ENCODE measurements around the gene XPNPEP1. TPM values are rescaled to one million over a fixed set of nuclear protein-coding genes. Genes with fewer than 3 reads are reported as not detected.
A peak's percentile ranks its signal among the peaks of the same experiment; 100 is the strongest.
"Not testable (repeated sequence)": the region's sequence is repeated elsewhere in the genome, so short reads cannot be mapped to it uniquely, and the experiment has no call there.

XPNPEP1 gene
- polyA plus RNA-seq, 1 donor from 2014 or later, result 14.7 TPM

DNA sequence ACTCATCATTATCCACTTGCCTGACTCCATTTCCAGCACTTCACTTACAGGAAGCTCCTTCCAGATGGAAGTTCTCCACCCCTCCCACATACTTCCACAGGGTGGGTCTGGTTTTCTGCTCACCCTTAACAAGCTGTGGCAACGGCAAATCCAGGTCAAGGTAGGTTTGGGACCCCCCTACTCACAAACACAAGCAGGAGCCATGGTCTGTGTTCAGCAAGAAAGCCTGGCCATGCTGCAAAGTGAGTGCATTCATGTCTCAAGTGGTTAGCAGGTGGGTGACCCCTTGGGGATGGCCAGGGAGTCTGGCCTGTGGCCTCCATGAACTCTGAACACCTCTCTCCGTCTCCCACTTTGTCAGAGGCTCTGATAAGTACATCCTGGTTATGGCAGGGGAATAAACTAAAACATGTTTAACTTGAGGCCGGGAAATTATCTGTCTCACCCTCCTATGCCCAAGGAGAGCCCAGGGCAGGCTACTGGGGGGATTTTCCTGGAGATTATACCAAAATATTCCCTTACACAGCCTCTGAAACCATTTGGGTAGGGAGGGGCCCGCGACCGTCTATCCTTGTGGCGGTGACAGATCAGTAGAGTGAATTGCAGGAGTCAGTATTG lies 844 bp downstream of the XPNPEP1 start:
- H3K4me1 Mint-ChIP-seq, result peaks cover 28 to 36% (median 29%) of the 10 kb centered on the region in 3 donors
- peak overlapping the region; percentile 87 to 95 (median 90) for H3K4me3 Mint-ChIP-seq
- no peaks in the 10 kb centered on the region for H3K27me3 Mint-ChIP-seq
- peak overlapping the region; percentile 66 to 96 (median 88) for H3K27ac Mint-ChIP-seq
- peaks cover 1% of the 10 kb centered on the region for H3K36me3 Mint-ChIP-seq
- H3K9me3 Mint-ChIP-seq, result no peaks in the 10 kb centered on the region

- H3K27ac Mint-ChIP-seq, result no peak overlapping the region
- H3K9me3 Mint-ChIP-seq, result no peaks in the 10 kb centered on the region
- H3K4me1 Mint-ChIP-seq, result peaks cover 45 to 49% (median 46%) of the 10 kb centered on the region in 3 donors
- H3K27me3 Mint-ChIP-seq, result no peaks in the 10 kb centered on the region
- H3K36me3 Mint-ChIP-seq, result peaks cover 4% of the 10 kb centered on the region
- H3K4me3 Mint-ChIP-seq, result peak overlapping the region in 2 of 4 donors; percentile 46 to 87
These were observed 3.3 kb downstream of the XPNPEP1 start for GRCh38 chr10:109920016-109920415.

GRCh38 chr10:109919220-109919619 lies 4.1 kb downstream of the XPNPEP1 start:
- Mint-ChIP-seq H3K27ac (no peak overlapping the region), H3K36me3 (peaks cover 3% of the 10 kb centered on the region), H3K4me3 (no peak overlapping the region), H3K27me3 (no peaks in the 10 kb centered on the region), H3K9me3 (no peaks in the 10 kb centered on the region), H3K4me1 (peaks cover 43 to 48% (median 44%) of the 10 kb centered on the region in 3 donors)

DNA sequence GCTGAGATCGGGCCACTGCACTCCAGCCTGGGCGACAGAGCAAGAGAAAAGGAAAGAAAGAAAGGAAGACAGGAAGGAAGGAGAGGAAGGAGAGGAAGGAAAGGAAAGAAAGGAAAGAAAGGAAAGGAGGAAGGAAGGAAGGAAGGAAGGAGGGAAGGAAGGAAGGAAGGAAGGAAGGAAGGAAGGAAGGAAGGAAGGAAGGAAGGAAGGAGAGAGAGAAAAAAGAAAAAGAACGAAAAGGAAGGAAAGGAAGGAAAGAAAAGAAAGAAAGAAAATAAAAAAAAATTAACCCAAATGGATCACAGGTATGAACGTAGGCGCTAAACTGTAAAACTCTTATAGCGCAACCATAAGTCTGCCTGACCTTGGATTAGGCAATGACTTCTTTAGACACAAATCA lies 4.6 kb downstream of the XPNPEP1 start:
- H3K27me3 Mint-ChIP-seq, H3K27ac Mint-ChIP-seq, H3K36me3 Mint-ChIP-seq, H3K9me3 Mint-ChIP-seq: not testable (repeated sequence)
- Mint-ChIP-seq H3K4me3 (peak overlapping the region in 1 of 4 donors; percentile 22), H3K4me1 (peaks cover 39 to 47% (median 42%) of the 10 kb centered on the region in 3 donors)

GRCh38 chr10:109915566-109915965 lies 7.7 kb downstream of the XPNPEP1 start:
- H3K27ac Mint-ChIP-seq, result no peak overlapping the region
- peaks cover 38 to 46% (median 42%) of the 10 kb centered on the region in 3 donors for H3K4me1 Mint-ChIP-seq
- H3K27me3 Mint-ChIP-seq, result no peaks in the 10 kb centered on the region
- H3K9me3 Mint-ChIP-seq, result no peaks in the 10 kb centered on the region
- H3K36me3 Mint-ChIP-seq, result peaks cover 3% of the 10 kb centered on the region
- H3K4me3 Mint-ChIP-seq, result no peak overlapping the region

GRCh38 chr10:109914966-109915365 lies 8.3 kb downstream of the XPNPEP1 start:
- Mint-ChIP-seq H3K36me3 (peaks cover 3% of the 10 kb centered on the region), H3K4me3 (peak overlapping the region in 1 of 4 donors; percentile 46), H3K4me1 (peaks cover 38 to 46% (median 39%) of the 10 kb centered on the region in 3 donors), H3K27ac (no peak overlapping the region), H3K27me3 (no peaks in the 10 kb centered on the region), H3K9me3 (no peaks in the 10 kb centered on the region)

- H3K27me3 Mint-ChIP-seq, result no peaks in the 10 kb centered on the region
- H3K9me3 Mint-ChIP-seq, result no peaks in the 10 kb centered on the region
- H3K27ac Mint-ChIP-seq, result no peak overlapping the region
- peaks cover 3% of the 10 kb centered on the region for H3K36me3 Mint-ChIP-seq
- H3K4me3 Mint-ChIP-seq, result no peak overlapping the region
- H3K4me1 Mint-ChIP-seq, result peaks cover 36 to 42% (median 38%) of the 10 kb centered on the region in 3 donors
These were observed 9.9 kb downstream of the XPNPEP1 start for GRCh38 chr10:109913306-109913892.

DNA sequence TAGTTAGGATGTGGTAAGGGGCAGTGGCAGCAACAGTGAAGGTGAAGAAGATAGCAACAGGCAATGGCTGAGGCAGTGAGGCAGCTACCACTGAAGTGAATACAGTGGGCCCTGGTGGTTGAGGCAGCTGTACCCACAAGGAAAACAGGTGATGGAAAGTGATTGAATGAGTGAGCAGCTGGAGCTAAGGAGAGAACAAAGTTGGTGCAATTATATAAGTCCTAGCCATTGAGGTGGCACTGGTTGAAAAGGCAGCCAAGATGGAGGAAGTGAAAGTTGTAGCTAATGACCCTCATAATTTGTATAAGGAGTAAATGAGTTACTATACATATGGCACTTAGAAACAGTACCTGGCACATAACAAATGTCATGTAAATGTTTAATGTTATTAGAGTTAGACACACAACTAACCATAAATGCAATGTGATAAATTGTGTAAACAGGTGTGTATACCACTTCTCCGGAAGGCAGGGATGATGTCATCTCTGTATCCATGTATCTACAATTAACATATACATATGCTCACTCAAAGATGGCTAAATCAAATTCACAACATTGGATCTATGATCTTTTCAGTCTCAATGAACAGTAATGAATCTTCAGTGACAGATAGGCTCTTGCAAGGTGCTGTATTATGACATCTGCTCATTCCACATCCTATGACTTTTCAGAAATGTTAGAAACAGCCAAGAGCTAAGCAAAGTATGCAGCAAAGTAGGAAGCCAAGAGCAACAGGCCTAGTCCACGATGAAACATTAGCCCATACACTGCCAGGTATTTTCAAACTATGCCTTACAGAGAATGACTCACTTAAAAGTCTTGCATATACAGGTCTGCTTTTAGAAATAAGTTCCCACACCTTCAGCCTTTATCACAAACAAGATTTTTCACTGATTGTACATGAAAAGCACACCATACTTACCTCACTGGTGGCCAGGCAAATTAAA lies 10.7 kb downstream of the XPNPEP1 start:
- peak overlapping the region in 1 of 3 donors; percentile 67 for H3K27ac Mint-ChIP-seq
- no peaks in the 10 kb centered on the region for H3K9me3 Mint-ChIP-seq
- peaks cover 3% of the 10 kb centered on the region for H3K36me3 Mint-ChIP-seq
- peak overlapping the region in 2 of 4 donors; percentile 42 to 59 for H3K4me3 Mint-ChIP-seq
- no peaks in the 10 kb centered on the region for H3K27me3 Mint-ChIP-seq
- H3K4me1 Mint-ChIP-seq, result peaks cover 36 to 40% (median 38%) of the 10 kb centered on the region in 3 donors

- H3K4me3 Mint-ChIP-seq, result peak overlapping the region in 2 of 4 donors; percentile 42 to 59
- H3K36me3 Mint-ChIP-seq, result peaks cover 3% of the 10 kb centered on the region
- peak overlapping the region in 1 of 3 donors; percentile 54 for H3K27ac Mint-ChIP-seq
- no peaks in the 10 kb centered on the region for H3K27me3 Mint-ChIP-seq
- H3K9me3 Mint-ChIP-seq, result no peaks in the 10 kb centered on the region
- peaks cover 30 to 34% (median 34%) of the 10 kb centered on the region in 3 donors for H3K4me1 Mint-ChIP-seq
These were observed 11.4 kb downstream of the XPNPEP1 start for GRCh38 chr10:109911903-109912302.

DNA sequence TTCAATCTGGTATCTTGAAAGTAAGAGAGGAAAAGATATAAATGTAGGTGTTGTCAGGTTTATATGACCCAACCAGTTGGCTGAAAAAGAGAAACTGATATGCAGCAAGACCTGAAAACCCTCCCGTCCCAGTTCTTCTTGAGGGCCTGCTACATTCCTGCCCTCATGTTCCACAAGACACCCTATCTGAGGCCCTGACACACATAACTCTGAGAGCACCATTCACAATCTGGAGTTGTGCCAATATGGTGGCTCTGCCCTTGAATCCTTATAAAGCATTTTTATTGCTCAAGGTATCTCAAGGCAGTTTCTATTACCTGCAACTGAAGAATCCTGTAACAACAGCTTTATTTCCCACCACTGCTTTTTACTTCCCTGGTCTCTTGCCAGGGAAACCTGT lies 17.0 kb downstream of the XPNPEP1 start:
- peaks cover 6 to 21% (median 15%) of the 10 kb centered on the region in 3 donors for H3K4me1 Mint-ChIP-seq
- no peaks in the 10 kb centered on the region for H3K9me3 Mint-ChIP-seq
- no peaks in the 10 kb centered on the region for H3K27me3 Mint-ChIP-seq
- peaks cover 22% of the 10 kb centered on the region for H3K36me3 Mint-ChIP-seq
- H3K4me3 Mint-ChIP-seq, result no peak overlapping the region
- H3K27ac Mint-ChIP-seq, result no peak overlapping the region

DNA sequence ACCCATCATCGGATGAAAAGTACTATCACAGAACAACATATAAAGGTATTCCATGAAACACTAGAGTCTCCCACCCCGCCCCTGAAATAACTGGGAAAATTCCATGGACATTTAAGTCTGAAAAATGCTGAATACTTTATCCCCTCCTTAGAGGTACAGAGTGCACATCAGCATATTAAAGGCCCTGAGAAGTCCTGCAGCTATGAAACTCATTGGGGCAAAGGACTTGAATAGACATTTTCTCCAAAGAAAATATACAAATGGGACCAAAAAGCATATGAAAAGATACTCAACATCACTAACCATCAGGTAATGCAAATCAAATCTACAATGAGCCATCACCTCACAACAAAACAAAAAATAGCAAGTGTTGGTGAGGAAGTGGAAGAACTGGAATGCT lies 18.9 kb downstream of the XPNPEP1 start:
- Mint-ChIP-seq H3K27me3 (no peaks in the 10 kb centered on the region), H3K27ac (peak overlapping the region in 1 of 3 donors; percentile 65), H3K4me3 (no peak overlapping the region), H3K9me3 (no peaks in the 10 kb centered on the region), H3K36me3 (peaks cover 25% of the 10 kb centered on the region), H3K4me1 (peaks cover 6 to 21% (median 13%) of the 10 kb centered on the region in 3 donors)

GRCh38 chr10:109902992-109903947 lies 20.0 kb downstream of the XPNPEP1 start:
- Mint-ChIP-seq H3K4me3 (peak overlapping the region in 2 of 4 donors; percentile 6 to 45), H3K9me3 (no peaks in the 10 kb centered on the region), H3K4me1 (peaks cover 6 to 21% (median 13%) of the 10 kb centered on the region in 3 donors), H3K36me3 (peaks cover 25% of the 10 kb centered on the region), H3K27me3 (no peaks in the 10 kb centered on the region), H3K27ac (no peak overlapping the region)

- Mint-ChIP-seq H3K4me1 (peaks cover 11 to 21% (median 15%) of the 10 kb centered on the region in 3 donors), H3K36me3 (peaks cover 13% of the 10 kb centered on the region), H3K27me3 (no peaks in the 10 kb centered on the region), H3K27ac (no peak overlapping the region), H3K9me3 (no peaks in the 10 kb centered on the region), H3K4me3 (no peak overlapping the region)
These were observed 23.7 kb downstream of the XPNPEP1 start for GRCh38 chr10:109899356-109900331.
